Bronchial epithelial cell (primary cell): ENCODE data around the gene IL1R2. TPM values are rescaled to one million over a fixed set of nuclear protein-coding genes. Genes with fewer than 3 reads are reported as not detected.

Experiments
- DNase-seq: peaks from one replicate; pipeline ENCODE4 v3.0.0-alpha.2; 2010; ENCODE audit warnings: low read depth
- FAIRE-seq: peaks from 2 replicates; lab custom pipeline; 2011; peaks lifted over from hg19 to GRCh38; lab: Jason Lieb, UNC
- H3K27me3 ChIP-seq: 2 replicates; pipeline ENCODE4 v1.5.1; 2011; ENCODE audit warnings: low read length; ENCODE audit not compliant: control insufficient read depth, insufficient read depth
- H3K36me3 ChIP-seq: 2 replicates; pipeline ENCODE4 v1.5.1; 2011; ENCODE audit warnings: low read length; ENCODE audit not compliant: control insufficient read depth, insufficient read depth
- H3K4me3 ChIP-seq: 2 replicates; pipeline ENCODE4 v1.5.1; 2011; ENCODE audit warnings: mild to moderate bottlenecking, low read depth, low read length, control low read depth
- CTCF ChIP-seq: IDR thresholded peaks from 2 replicates; pipeline ENCODE4 v1.5.1; 2011; ENCODE audit warnings: mild to moderate bottlenecking, moderate library complexity, low read length, control low read depth, inconsistent platforms; ENCODE audit not compliant: insufficient read depth, severe bottlenecking
- total RNA-seq: library from RNA; depleted of rRNA; stranded (reverse); fragments of >200 nt; gene quantifications from 2 replicates; pipeline ENCODE4 v1.2.1, GENCODE V29; 2014

Gene IL1R2
- total RNA-seq, 1 donor from 2014 or later, result not detected

- Histone ChIP-seq H3K4me3 (no peak overlapping the region), H3K27me3 (no peaks in the 10 kb centered on the region), H3K36me3 (no peaks in the 10 kb centered on the region)
- DNase-seq (no peak), FAIRE-seq (no peak)
- no peak for TF ChIP-seq CTCF
These were observed 77.7 kb downstream of the IL1R2 start for GRCh38 chr2:102069311-102069974.

GRCh38 chr2:102070058-102070642 lies 78.4 kb downstream of the IL1R2 start:
- no peaks in the 10 kb centered on the region for H3K36me3 ChIP-seq
- DNase-seq (no peak), FAIRE-seq (no peak)
- TF ChIP-seq CTCF, result no peak
- no peaks in the 10 kb centered on the region for H3K27me3 ChIP-seq
- H3K4me3 ChIP-seq, result no peak overlapping the region

GRCh38 chr2:102072741-102073140 lies 81.0 kb downstream of the IL1R2 start:
- TF ChIP-seq CTCF, result no peak
- no peak for FAIRE-seq
- DNase-seq, result no peak
- no peaks in the 10 kb centered on the region for H3K27me3 ChIP-seq
- H3K4me3 ChIP-seq, result no peak overlapping the region
- H3K36me3 ChIP-seq, result no peaks in the 10 kb centered on the region

- Histone ChIP-seq H3K36me3 (no peaks in the 10 kb centered on the region), H3K4me3 (no peak overlapping the region), H3K27me3 (no peaks in the 10 kb centered on the region)
- no peak for DNase-seq
- FAIRE-seq, result no peak
- no peak for TF ChIP-seq CTCF
These were observed 81.5 kb downstream of the IL1R2 start for GRCh38 chr2:102073168-102073724.

- H3K36me3 ChIP-seq, result no peaks in the 10 kb centered on the region
- no peak for TF ChIP-seq CTCF
- DNase-seq, result no peak
- H3K27me3 ChIP-seq, result no peaks in the 10 kb centered on the region
- H3K4me3 ChIP-seq, result no peak overlapping the region
- FAIRE-seq, result no peak
These were observed 82.5 kb downstream of the IL1R2 start for GRCh38 chr2:102074152-102074783.
